Pulmonary artery endothelial cell (primary cell): ENCODE measurements around the gene OR8D2. TPM values are rescaled to one million over a fixed set of nuclear protein-coding genes. Genes with fewer than 3 reads are reported as not detected.
"Not testable (repeated sequence)": the region's sequence is repeated elsewhere in the genome, so short reads cannot be mapped to it uniquely, and the experiment has no call there.

Experiments
- DNase-seq: peaks from one replicate; pipeline ENCODE4 v3.0.0-alpha.2; 2011; ENCODE audit warnings: low read depth, low spot score
- total RNA-seq: library from RNA; depleted of rRNA; stranded (reverse); fragments of >200 nt; gene quantifications from 2 replicates; pipeline ENCODE4 v1.2.3, GENCODE V29; 2014

OR8D2 gene
- total RNA-seq, 1 donor from 2014 or later: not detected

DNA sequence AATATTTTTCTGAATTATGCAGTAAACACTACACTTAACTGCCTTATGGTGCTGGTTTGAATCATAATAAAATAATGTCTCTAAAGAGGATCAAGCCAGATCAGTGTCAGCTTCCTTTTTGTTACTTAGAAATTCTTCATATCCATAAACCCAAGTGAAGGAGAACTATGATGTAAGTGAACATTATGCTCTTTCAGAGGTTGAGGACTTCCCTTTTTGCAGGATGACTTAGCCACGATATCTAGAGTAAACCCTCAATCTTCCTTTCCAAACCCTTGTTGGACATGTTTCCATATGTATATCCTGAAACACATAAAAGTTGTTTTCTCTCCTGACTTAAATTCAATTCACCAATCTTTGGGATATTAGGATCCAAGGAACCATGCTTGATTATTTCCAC, 25.3 kb downstream of the OR8D2 start:
- no peak for DNase-seq

DNA sequence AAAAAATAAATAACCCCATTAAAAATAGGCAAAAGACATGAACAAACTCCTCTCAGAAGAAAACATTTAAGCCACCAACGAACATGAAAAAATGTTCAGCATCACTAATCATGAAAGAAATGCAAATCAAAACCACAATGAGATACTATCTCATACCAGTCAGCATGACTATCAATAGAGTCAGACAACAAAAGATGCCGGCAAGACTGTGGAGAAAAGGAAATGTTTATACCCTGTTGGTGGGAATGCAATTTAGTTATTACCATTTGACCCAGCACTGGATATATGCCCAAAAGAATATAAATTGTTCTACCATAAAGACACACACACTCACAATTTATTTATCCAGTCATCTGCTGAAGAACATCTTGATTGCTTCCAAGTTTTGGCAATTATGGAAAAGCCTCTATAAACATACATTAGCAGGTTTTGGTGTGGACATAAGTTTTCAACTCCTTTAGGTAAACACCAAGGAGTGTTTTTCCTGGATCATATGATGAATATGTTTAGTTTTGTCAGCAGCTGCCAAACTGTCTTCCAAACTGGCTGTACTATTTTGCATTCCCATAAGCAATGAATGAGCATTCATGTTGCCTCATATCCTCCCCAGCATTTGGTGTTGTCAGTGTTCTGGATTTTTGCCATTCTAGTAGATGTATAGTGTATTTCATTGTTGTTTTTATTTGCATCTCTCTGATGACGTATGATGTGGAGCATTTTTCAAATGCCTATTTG, 34.2 kb downstream of the OR8D2 start:
- peak; percentile 30 for DNase-seq

- DNase-seq: no peak
Observed at GRCh38 chr11:124278261-124278660, 41.7 kb downstream of the OR8D2 start.

GRCh38 chr11:124277804-124278203, 42.2 kb downstream of the OR8D2 start:
- no peak for DNase-seq

- no peak for DNase-seq
Observed at GRCh38 chr11:124277207-124277606, 42.8 kb downstream of the OR8D2 start.

- DNase-seq: peak; percentile 19
Observed at GRCh38 chr11:124276081-124276480, 43.9 kb downstream of the OR8D2 start.

DNA sequence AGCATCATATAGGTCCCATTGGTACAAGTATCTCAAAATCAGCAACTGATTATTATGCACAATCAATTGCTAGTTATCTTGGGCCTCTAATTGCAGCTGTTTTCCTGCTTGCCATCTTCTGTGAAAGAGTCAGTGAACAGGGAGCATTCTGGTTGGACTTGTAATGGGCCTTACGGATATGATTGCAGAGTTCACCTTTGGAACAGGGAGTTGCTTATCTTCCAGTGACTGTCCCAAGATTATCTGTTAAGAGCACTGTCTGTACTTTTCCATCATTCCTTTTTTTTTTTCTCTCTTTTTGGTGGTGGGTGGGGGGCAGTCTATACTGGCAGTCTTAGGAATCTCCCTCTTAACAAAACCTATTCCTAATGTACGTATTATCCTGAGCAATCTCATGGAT, 46.0 kb downstream of the OR8D2 start:
- DNase-seq: no peak

GRCh38 chr11:124270886-124271285, 49.1 kb downstream of the OR8D2 start:
- DNase-seq: not testable (repeated sequence)

Other genes starting within 250 kb of the OR8D2 start
- 11.5 and 14.7 TPM in 2 replicates for gene VWA5A, start 204.7 kb downstream of the OR8D2 start, total RNA-seq
- gene OR10D3, start 136.9 kb downstream of the OR8D2 start, total RNA-seq: not detected in 2 replicates
- not detected in 2 replicates for gene OR8G1, start 79.1 kb downstream of the OR8D2 start, total RNA-seq
- not detected in 2 replicates for gene OR8G5, start 63.8 kb downstream of the OR8D2 start, total RNA-seq
- gene OR8D1, start 6.2 kb downstream of the OR8D2 start, total RNA-seq: not detected in 2 replicates
- gene OR8B2, start 64.3 kb upstream of the OR8D2 start, total RNA-seq: not detected in 2 replicates
- gene OR8B3, start 78.8 kb upstream of the OR8D2 start, total RNA-seq: not detected in 2 replicates
- not detected in 2 replicates for gene OR8B4, start 104.7 kb upstream of the OR8D2 start, total RNA-seq
- gene OR8B8, start 125.5 kb upstream of the OR8D2 start, total RNA-seq: not detected in 2 replicates
- gene OR8B12, start 223.5 kb upstream of the OR8D2 start, total RNA-seq: not detected in 2 replicates
- gene OR8A1, start 249.8 kb upstream of the OR8D2 start, total RNA-seq: not detected in 2 replicates